GM19043 (cell line): ENCODE results near the gene OSBPL2.

Experiments used
- ATAC-seq: cut with Tn5 transposase; IDR thresholded peaks from one replicate; pipeline ENCODE4 v1.9.1; 2021; ENCODE audit warnings: low read depth; ENCODE audit not compliant: unreplicated experiment

Gene OSBPL2

DNA sequence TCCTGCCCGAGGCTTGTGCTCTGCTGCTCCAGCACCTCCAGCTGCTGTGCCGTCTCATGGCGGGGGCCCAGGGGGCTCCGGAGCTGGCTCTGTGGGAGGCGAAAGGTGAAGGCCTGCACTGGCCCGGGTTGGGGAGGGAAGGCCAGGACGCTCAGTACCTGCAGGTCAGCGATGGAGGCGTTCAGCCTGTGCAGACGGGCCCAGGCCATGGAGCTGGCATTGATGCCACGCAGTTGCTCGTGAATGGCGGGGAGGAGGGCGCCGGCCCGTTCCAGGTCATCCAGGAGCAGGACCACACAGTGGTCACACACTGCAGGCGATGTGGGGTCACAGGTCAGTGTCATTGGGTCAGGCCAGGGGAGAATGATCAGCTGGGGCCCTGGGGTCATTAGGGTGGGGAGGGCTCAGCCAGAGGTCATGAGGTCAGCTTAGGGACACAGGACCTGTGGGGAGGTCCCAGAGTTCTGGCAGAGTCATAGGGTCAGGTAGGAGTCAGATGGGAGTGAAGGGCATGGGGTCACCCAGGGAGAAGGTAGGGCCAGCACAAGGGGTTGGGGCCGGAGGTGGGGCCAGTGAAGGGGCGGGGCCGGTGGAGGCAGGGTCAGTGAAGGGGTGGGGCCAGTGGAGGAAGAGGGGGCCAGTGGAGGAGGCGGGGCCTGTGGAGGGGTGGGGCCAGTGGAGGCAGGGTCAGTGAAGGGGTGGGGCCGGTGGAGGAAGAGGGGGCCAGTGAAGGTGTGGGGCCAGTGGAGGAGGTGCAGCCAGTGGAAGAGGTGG is 82.4 kb downstream of the OSBPL2 start:
- no peak for ATAC-seq

DNA sequence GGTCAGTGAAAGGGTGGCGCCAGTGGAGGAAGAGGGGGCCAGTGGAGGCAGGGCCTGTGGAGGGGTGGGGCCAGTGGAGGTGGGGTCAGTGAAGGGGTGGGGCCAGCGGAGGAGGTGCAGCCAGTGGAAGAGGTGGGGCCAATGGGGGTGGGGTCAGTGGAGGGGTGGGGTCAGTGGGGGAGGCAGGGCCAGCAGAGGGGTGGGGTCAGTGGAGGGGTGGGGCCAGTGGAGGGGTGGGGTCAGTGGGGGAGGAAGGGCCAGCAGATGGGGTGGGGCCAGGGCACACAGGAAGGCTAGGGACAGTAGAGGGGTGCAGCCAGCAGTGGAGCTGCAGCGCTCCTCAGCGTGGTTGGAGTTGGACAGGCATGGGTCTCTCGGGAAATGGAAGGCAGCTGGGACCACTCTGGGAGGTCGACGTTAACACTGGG is 83.2 kb downstream of the OSBPL2 start:
- ATAC-seq: no peak

DNA sequence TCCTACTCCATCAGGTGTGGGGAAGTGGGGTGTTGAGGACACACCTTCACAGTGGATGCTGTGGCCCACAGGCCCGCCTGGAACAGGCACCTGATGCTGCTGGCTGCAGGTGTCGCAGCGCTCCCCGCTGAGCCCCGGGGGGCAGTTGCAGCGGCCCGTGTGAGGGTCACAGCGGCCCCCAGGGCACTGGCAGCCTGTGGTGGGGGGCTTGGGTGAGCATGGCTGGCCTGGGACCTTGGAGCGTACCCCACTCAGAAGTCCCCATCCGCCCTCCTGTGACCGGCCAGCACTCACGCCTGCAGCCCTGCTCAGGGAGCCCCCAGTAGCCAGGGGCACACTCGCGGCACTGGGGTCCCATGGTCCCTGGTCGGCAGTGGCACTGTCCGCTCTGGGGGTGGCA is 83.7 kb downstream of the OSBPL2 start:
- no peak for ATAC-seq

DNA sequence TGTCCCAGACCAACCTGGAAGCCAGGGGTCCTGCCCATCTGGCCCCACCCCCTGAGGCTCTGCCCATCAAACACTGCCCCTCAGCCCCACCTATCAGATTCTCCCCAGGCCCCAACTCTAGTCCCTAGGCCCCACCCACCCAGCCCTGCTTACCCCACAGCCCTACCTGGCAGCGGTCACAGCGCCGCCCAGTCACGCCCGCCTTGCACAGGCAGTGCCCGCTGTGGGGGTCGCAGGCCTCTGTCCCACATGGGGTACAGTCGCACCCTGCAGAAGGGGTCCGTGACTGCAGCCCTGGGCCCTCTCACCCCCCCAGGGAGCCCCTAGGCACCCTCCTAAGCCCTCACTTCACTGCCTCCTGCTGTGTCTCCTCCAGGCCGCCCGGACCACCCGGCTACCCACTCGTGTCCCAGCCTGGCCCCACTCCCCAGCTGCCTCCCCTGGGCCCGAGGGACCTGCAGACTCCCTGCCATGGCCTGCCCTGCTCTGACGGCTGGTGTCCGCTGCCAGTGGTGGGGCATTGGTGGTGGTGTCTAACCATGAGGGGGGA is 84.2 kb downstream of the OSBPL2 start:
- no peak for ATAC-seq

DNA sequence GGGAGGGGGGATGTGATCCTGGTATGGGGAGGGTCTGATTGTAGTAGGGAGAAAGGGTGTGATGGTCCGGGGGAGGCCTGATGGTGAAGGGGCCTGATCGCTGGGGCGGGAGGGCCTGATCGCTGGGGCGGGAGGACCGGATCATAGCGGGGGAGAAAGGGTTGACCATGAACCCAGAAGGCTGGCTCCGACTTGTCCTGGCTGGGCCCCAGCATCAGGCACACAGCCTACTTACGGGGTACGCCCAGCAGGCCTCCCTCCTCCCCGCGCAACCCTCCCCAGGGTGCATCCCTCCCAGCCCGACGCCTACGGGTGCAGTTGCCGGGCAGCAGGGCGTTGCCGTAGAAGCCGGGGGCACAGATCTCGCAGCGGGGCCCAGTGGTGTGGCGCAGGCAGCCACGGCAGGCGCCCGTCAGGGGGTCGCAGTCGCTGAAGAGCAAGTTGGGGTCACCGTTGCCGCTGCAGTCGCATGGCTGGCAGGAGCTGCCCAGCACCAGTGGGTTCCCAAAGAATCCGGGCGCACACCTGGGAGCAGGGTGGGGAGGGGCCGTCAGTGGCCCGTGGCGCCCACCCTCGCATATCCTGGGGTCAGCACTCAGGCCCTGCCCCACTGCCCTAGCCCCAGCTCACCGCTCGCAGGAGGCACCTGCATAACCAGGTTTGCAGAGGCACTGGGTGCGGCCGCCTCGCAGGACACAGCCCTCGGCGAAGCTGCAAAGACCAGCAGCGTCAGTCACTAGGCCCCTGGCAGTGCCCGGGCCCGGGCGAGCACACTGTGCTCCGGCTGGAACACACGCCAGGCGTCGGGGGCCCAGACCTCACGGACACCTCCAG is 85.0 kb downstream of the OSBPL2 start:
- ATAC-seq: no peak

DNA sequence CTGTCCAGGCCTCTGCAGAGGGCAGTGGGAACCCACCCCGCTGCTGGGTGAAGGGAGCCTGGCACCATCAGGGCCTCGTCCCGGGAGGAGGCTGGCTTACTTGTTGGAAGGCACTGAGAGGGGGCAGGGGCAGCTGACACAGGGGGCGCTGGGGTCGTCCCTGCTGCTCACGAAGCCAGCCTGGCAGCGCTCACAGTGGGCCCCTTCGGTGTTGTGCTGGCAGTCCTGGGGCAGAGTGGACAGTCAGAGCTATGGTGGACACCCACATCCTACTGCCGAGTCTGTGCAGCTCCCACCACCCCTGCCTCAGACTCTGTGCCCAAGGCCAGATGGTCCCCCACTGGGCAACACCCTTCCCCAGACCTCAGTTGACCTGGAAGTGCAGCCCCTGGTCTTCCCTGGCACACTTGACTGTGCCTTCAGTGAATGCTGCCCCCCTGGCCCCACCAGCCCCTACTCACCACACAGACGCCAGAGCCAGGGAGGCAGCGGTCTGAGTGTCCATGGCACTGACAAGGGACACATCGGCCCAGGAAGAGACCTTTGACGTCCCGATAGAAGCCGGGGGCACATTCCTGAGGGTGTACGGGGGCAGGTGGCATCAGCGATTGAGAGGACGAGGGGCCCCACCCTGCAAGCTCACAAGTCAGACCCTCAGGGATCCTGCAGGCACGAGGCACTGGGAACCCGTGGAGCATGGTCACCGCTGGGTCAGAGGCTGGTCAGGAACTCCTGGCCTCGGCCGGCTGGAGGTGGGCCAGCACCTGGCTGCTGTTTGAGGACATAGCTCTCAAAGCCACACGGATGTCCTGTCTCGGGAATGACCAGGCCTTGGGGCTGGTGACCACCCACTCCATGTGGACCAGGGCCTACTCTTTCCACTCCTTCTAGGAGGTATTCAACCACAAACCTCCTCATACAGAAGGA is 85.9 kb downstream of the OSBPL2 start:
- ATAC-seq: no peak

DNA sequence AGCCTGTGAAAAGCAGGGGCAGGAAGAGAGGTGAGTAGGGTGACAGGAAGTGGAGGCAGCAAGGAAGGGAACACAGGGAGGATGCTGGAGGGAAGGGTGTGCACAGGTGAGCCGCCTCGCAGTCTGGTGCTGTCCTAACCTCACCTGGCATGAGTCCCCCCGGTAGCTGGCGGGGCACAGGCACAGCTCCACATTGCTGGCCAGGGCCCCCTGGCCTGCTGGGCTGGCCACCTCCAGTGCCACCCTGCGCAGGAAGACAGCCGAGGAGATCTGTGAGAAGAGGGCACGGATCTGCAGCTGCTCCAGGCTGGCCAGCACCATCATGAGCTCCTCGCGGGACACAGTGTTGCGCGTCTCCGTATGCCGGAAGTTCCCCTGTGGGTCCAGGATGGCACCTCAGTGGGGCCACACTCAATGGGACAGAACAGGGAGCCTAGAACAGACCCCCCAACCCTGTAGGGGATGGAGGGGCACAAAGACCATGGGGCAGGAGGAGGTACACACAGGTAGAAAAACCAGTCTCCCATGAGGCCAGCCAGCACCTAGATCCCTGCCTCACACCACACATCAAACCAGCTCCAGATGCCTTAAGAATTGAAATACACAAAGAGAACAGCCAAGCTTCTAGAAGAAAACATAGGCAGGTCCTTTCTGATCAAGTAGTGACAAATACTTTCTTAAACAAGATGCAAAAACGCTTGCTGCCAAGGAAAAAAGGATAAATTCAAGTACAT is 87.0 kb downstream of the OSBPL2 start:
- no peak for ATAC-seq

DNA sequence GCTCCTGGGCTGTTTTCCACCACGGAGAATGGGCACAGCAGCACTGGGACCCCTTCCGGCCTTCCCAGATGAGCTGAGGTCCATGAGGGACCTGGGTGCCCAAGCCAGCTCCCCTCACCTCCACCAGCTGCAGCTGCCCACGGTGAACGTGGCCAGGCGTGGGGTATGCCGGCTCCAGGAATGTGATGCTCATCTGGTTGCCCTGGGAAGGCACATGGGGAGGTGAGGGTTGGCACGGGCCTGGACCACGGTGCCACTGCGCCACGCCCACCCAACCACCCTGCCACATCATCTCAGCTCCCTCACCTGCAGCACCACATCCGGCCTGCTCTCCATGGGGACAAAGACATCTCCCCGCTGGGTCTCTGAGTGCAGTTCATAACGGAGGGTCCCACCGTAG is 88.2 kb downstream of the OSBPL2 start:
- ATAC-seq: no peak

DNA sequence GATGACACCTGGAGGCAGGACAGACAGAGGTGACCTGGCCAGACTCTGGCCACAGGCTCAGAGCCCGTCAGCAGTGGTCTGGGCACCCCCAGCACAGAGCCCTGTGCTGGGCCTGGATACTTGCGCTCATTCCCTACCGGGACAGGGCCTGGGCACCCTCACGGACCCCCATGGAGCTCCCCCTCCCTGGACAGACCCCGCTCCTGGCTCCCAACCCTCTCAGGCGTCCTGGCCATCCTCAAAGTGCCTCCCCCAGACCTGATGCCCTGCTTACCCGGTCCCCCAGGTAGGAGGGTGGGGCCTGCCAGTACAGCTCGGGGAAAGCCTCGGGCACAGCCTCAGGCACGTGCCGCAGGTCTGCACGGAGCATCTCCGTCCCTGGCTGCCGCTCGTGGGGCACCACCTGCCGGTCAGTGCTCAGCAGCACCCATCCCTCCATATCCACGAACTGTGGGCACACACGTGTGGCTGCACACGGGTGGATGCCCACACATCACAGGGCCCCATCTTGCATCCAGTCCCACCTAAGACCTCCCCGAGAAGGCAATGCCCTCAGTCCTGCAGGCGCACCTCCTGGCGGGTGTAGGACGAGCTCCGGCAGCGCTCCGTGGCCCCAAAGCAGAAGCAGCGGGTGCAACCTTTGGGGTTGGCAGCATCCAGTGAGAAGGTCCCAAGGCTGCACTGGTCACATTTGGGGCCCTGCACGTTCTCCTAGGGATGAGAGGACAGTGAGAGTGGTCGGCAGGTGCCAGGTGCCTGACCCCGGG is 88.8 kb downstream of the OSBPL2 start:
- no peak for ATAC-seq

DNA sequence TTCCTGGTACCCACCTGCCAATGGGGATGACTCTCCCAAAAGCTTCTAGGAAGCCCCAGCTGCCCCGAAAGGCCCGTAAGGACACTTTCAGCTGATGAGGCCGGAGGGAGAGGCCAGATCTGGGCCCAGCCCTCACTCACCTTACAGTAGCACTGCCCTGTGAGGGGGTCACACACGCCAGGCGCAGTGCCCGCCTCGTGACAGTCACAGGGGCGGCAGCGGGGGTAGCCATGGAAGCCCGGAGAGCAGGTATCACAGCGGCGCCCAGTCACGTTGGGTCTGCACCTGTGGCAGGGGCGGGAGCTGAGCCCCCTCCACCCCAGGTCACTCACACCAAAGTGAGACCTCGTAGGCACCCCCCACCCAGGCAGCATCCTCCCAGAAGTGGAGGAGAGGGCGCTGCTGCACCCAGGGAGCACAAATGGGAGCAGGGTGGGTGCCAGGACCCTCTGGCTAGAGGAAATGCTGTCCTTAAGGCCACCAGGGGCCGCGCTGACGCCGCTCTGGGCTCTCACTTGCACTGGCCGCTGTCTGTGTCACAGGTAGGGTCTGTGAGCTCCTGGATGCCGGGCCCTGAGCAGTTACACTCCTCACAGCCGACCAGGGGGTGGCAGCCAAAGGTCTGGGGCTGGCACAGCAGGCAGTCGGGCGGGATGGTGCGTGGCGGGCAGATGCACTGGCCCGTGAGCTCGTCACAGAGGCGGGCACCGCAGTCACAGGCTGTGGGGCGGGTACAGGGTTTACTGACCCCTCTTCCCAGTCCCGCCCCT is 89.6 kb downstream of the OSBPL2 start:
- no peak for ATAC-seq

DNA sequence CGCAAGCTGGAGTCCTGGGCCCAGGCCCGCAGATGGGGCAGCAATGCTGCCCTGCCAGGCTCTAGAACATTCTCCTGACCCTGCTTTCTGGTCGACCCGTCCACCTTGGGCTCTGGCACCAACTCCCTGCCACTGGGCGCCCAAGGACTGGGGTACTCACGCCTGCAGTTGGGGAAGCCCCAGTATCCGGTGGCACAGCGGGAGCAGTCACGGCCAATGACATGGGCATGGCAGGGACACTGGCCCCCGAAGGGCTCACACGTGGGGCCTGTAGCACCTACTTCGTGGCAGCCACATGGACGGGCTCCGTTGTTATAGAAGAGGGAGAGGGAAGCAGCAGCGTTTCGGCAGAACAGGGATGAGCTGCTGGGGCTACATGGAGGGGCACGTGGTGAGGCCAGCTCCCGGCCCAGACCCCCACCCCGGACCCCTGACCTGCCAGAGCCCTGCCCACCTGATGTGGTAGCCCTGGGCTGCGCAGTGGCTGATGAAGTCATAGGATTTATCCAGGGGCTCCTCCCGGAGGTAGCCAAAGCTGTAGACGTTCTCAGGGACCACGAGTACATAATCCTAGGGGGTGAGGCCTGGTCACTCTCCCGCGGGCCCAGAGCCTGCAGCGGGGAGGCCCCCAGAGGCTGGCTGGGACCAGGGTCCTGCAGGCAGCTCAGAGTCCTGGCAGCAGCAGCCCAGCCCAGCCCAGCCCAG is 90.5 kb downstream of the OSBPL2 start:
- no peak for ATAC-seq

DNA sequence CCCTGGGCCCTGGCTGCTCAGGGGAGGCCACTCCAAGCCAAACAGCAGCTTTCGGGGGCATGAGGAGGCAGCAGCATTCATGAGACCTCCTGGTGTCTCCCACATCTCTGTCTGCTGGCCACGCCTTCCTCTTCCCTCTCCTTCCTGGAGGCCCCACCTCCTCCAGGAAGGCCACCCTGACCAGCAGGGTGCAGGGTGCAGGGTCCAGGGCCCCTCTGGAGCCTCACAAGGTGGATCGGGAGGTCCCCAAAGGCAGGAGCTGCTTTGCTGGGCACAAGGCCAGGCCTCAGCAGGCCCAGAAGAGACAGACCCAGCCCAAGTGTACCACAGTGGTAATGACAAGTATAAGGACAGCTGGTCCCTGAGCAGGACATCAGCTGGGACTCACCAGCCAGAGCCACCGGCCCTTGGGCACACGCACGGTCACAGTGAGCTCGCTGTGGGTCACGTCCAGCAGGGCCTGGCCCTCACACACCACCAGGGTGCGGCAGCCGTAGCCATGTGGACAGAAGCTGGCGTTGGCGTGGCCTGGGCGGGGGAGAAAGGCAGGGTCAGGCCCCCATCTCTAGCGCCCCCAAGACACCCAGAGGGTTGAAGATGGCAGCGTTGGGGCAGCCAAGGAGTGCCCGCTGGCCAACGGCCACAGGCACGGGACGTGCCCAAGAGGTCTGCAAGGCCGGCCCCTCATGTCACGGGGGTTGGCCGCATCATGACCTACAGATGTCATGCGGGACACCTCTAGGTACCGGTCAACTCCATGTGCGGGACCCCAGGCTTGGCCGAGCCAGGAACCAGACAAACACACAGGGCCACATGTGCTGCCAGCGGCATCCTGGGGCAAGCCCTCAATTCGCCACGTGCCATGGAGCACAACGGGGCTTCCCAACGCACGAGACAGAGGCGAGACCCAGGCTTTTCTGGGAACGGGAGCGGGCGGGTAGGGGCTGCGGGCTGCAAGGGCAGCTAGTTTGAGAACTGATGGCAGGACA is 91.4 kb downstream of the OSBPL2 start:
- ATAC-seq: no peak

DNA sequence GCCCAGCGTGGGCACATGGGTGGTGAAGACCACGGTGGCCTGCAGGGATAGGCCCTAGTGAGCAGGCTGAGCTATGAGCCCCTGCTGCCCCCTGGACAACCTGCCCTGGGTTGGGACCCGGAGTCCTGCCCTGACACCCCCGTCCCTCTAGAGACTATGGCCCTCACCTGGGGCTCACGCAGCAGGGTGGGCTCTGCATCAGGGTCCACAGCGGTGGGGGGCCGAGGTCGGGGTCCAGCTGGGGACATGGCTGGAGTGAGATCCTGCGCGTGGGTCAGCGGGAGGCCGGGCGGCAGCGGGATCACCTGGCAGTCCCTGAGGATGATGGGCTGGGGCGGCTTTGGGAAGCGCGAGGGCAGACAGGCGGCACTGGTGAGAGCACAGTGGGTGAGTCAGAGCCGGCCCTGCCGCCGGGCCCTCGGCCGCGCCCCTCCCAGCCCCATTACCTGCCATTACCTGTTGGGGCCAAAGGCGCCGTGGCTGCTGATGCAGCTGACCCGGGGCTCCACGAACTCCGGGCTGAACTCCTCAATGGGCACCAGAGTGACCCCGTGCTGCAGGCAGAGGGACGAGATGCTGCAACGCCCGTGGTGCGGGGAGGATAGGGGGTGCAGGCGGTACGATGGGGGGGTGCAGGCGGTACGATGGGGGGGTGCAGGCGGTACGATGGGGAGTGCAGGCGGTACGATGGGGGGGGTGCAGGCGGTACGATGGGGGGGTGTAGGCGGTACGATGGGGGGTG is 92.4 kb downstream of the OSBPL2 start:
- ATAC-seq: no peak

DNA sequence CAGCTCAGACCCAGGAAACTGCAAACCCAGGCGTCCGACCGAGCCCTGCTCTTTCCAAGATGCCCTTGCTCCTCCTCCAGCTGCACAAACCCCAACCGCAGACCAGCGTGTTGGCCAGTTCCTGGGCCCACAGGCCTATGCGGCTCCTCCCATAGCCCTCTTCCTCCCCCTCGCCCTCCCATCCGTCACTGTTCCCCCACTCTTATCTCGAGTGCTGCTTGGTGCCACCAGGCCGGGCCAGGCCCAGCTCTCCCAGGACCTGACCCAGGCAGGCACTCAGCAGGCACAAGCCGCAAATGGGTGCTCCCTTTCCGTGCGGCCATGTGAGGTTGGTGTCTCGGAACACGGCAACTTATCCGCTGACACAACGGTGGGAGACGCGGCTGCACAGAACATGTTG is 93.0 kb downstream of the OSBPL2 start:
- no peak for ATAC-seq

DNA sequence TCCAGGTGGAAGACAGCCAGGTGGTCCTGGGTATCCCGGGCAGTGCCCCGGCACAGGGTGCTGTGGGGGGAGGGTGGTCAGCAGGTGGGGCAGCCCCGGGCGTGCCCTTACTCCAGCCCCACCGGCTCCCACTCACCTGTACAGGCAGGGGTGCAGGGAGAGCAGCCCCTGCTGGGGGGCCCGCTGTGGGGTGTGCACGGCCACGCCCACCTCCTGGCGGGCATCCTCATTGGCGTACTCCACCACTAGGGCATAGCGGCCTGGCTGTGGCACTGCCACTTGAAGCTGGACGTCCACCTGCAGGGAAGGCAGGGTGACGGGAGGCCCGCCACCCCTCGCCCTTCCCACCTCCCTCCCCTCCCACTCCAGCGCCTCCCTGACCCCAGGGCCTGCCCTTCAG is 94.1 kb downstream of the OSBPL2 start:
- ATAC-seq: no peak
